GM19025 (cell line): ENCODE results near the gene RIBC2.
"Not testable (repeated sequence)": the region's sequence is repeated elsewhere in the genome, so short reads cannot be mapped to it uniquely, and the experiment has no call there.

Experiments used
- ATAC-seq: cut with Tn5 transposase; IDR thresholded peaks from one replicate; pipeline ENCODE4 v1.9.1; 2021; ENCODE audit warnings: mild to moderate bottlenecking, low read depth, moderate library complexity; ENCODE audit not compliant: unreplicated experiment

RIBC2 gene, protein sequence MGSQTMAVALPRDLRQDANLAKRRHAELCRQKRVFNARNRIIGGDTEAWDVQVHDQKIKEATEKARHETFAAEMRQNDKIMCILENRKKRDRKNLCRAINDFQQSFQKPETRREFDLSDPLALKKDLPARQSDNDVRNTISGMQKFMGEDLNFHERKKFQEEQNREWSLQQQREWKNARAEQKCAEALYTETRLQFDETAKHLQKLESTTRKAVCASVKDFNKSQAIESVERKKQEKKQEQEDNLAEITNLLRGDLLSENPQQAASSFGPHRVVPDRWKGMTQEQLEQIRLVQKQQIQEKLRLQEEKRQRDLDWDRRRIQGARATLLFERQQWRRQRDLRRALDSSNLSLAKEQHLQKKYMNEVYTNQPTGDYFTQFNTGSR

DNA sequence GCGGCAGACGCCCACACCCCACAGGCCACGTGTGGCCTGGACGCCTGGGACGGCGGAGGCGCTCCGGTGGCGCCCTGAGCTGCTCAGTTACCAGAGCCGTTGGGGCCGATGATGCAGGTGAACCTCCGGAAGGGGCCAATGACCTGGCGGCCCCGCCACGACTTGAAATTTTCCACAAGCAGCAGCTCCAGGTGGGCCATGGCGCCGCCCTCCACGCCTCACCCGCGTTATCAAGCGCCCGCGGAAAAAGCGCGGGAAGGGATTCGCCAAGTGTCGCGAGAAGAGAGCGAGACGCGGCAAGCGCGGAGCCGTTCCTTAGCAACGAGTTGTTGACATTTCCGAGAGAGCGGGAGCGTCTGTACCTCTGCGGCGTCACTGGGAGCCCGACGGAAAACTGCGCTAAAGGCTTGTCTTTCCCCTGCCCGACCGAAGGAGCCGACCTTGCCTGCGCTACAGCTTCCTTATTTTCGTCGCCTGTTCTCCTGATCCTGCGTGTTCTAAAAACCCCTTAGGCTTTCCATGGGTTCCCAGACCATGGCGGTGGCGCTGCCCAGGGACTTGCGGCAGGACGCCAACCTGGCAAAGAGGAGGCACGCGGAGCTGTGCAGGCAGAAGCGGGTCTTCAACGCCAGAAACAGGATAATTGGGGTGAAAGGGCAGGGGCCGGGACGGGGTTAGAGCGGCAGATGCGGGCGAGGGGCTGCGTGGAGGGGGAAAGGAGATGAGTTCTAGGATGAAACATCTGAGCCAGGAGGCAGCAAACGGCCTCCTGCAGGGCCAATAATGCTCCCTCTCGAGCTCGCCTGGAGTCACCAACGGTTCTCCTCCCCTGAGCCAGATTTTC lies at the start of gene RIBC2, which contains the start of gene SMC1B:
RIBC2 (plus strand) TSS at position 326 of the 844 bp plus-strand sequence; CDS start at position 520, 194 bp downstream.
SMC1B (minus strand) TSS at position 232 of the 844 bp plus-strand sequence; CDS start at position 200, 32 bp downstream.
- ATAC-seq = no peak

DNA sequence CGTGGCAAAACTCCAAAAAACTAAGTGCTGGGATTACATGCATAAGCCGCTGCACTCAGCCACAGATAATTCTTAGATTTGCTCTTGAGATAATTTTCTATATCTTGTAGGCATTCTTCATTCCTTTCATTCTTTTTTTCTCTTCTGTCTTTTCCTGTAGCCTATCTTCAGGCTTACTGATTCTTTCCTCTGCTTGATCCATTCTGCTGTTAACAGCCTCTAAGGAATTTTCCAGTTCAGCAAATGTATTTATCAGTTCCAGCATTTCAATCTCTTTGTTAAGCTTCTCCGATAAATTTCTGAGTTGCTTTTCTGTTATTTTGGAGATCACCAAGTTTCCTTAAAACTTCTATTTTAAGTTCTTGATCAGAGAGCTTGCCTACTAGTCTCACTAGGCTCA lies 46.8 kb upstream of the RIBC2 start:
- no peak for ATAC-seq

DNA sequence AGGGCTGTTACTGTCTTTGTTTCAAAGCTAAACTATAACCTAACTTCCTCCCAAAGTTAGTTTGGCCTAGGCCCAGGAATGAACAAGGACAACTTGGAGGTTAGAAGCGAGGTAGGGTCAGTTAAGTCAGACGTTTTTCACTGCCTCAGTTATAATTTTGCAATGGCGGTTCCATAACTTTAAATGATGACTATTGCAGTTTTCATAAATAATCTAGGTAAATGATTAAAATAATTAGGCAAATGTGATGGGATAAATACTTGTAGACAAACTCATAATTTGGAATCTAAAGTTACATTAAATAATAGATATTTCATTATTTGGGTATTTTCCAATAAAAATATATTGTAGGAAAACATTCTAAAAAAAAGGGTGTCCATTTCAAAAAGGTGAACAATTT lies 39.9 kb upstream of the RIBC2 start:
- ATAC-seq = not testable (repeated sequence)

DNA sequence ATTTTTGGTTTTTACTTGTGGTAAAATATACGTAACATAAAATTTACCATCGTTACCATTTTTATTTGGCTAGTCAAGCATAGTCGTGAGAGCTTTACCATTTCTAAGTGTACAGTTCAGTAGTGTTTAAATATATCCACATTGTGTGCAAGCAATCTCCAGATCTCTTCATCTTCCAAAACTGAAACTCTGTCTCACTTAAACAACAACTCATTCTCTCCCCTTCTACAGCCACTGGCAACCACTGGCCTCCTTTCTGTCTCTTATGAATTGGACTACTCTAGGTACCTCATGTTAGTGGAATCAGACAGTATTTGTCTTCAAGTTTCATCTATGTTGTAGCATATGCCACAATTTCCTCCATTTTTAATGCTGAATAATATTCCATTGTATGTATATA lies 37.5 kb upstream of the RIBC2 start:
- no peak for ATAC-seq

DNA sequence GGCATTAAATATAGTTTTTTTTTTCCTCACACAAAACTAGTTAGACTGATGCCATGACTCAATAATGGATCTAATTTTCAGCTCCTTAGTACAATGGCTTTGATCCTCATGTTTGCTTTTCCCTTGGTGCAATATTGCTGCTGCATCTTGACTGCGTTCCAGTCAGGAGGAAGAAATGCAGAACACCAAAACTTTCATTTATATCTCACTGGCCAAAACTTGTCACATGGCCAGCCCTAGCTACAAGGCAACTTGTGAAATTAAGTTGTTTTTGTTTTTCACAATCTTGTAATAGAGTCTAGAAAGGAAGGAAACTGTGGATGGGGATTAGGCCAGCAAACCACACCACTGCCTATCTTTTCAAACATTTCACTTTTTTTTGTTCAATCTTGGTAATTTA lies 36.8 kb upstream of the RIBC2 start:
- no peak for ATAC-seq

DNA sequence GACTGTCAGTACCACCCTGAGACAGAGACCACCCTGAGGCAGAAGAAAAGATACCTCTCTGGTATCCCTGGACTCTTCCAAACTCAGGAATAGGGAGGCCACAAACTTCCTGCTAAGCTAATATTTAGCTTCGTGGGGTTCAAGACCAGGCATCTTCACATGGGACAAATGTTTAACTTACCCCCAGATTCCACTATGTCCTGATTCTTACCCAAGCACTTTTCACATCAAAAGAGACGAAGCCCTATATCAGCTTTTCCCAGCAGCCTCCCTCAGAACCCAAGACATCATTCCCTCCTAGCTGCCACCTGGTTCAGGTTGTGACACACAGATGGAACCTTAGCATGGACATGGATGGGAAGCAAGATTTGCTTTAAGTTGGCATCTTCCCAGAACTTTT lies 32.1 kb upstream of the RIBC2 start:
- ATAC-seq = no peak

DNA sequence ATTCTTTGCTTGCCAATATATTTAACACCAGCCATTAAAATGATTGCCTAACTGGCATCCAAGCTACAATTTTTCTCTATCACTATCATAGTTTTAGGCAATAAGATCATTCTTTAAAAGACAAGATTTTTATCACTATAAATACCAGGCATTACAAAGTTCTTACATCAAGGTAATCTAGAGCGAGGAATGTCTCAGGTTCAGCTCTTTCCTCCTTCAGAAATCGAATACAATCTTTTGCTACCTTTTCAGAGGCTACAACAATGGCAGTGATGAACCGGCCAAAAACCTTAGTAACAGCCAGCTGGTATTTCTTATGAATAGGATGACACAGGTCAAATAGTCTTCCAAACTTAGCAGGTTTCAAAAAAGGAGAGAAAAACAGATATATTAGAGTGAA lies 23.9 kb upstream of the RIBC2 start:
- no peak for ATAC-seq

DNA sequence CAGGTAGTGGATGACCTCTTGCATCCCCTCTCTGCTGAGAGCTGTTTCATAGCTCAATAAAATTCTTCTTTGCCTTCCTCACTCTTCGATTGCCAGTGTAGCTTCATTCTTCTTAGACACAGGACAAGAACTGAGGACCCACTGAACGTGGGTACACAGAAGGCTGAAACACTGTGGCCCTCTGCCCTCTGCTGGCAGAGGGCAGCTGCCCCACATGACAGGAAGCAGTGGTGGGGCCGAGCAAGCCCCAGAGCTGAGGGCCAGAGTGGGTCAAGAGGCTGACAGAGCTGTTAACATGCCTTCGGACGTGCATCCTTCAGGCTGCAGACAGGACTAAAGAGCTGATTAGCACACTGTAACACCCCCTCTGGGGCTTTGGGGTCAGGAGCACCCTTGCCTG lies 15.7 kb upstream of the RIBC2 start:
- no peak for ATAC-seq

DNA sequence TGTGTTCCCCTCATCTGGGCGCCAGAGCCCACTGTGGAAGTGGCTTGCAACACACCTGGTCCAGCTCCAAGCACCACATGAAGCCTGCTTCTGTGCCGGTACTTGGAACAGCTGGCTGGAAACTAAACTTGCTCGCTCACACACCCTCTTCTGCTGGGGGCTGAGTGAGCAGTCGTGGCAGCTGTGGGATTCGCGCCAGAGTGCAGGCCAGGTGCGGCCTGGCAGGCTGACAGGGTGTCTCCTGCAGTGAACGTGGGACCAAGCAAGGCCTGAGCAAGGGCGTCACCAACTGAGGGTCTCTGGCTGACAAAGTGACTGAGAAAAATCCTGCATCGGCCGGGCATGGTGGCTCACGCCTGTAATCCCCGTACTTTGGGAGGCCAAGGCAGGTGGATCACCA lies 15.3 kb upstream of the RIBC2 start:
- no peak for ATAC-seq

DNA sequence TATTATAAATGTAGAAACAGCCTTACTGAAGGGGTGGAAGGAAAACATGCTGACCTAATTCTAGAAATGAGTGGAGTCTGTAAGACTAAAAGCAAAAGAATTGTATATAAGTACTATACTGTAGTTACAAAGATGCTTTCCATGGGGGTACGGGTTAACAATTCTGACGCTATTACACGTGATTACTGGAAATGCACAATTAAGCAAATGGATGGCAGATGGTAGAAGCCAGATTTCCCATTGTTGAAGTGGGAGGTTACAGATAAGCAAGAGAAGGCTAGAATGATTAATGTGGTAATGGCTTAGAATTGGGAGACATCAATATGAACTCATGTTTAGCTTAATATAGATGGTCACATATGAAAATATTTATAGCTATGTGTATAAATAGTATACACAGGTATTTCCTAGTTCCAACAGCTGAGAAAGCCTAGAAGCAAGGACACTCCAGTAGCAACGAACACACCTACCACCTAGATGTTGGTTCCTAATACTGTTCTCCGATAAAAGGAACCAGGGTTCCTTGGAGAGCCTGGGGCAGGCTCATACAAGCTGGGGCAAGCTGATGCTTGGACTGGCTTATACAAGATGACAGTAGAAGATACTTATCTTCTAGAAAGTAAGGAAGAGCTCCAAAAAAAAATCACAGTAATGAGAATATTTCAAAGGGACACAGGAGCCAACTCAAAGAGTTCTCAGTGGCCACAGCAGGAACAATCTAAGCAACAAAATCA lies 13.6 kb upstream of the RIBC2 start:
- ATAC-seq = no peak

DNA sequence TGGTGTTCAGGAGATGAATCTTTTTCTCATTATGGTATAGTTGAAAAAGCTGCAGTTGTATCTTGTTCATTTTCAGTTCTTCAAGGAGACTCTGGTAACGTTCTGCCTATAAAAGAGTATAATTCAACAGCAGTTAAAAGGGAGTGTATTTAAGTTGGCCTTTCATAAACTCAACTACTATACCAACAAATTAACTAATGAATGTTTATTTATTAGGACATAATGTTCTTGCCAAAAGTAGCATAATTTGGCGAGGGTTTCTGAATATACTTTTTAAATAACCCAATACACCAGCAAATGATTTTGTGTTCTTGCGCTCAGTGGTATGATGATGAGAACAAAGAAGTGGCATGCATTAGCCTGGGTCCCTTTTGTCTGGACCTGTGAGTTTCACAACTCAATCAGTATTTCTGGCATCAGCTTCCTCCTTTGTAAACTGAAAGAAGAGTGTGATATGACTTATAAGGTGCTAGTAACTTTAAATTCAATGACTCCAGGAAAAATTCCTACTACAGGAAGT lies 11.0 kb upstream of the RIBC2 start:
- ATAC-seq = no peak

DNA sequence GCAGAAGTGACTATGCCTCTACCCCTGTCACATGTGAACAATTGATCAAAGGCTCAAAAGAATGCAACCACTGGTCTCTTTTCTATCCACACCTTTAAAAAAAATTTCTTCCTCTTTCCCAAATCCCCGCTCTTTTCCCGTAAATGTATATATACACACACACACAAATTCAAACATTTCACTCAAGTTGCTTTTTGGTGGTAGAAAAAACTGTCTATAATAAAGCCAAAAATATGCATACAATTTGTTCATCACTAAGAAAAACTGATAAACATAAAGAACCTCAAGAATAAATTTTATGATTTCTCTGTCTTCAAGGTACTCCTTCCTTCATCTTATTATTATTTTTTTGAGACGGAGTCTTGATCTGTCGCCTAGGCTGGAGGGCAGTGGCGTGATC lies 5.7 kb upstream of the RIBC2 start:
- ATAC-seq = no peak

DNA sequence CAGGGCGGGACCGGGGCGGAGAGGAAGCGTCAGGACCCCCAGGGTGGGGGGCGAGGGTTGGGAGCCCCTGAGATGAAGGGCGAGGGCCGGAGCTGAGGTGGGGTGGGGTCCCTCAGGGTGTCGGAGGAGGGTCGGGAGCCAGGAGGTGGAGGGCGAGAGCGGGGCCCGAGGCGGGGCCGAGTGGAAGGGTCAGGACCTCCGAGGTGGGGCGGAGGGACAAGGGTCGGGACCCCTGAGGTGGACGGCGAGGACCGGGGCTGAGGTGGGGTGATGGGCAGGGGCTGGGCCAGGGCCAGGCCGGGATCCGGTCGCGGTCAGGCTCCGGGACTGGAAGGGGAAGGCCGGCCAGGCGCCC lies 503 bp upstream of the RIBC2 start:
- no peak for ATAC-seq

DNA sequence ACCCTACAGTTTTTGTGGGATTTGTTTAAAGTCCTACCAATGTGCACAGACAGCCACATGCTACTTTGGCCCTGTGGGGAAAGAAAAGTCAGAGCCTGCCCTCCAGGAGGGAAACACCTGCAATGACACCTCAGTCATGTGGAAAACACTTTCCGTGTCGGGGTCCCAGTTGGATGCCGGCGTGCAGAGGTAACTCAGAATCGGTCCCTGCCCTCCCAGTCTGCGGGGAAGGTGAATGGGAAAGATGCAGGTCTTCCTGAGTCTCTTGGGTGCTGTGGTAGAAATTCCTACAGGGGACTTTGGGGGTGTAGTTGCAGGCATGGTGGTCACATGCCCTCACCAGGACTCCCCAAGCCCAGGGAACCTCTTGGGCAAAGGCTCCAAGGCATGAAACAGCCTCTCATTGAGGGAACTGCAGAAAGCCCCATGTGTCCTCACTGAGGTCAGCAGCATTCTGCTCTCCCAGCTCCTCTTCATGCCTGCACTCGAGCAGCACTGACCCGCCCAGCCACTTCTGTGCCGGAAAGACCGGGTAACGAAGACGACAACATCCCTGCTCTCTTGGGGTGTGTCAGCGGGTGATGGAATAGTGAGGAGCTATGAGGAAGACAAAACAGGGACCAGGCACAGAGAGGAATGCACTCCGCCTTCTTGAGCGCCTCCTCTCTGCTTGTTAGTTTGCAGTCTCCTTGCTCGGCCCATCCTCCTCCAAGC lies 4.7 kb downstream of the RIBC2 start:
- ATAC-seq = no peak

DNA sequence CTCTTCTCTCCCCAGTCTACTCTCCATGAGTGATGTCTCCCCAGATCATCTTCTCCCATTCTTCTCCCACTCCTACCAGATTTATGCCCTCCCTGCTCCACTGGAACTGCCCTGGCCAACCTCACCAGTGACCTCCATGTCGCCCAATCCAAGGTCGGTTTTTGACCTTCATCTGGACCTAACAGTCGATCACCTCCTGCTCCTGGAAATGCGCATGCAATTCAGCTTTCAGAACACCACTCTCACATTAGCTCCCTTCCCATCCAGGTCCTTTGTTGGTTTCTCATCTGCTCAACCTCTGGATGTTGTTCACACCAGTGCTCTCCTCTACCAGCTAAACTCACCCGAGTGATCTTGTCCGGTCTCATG lies 5.3 kb downstream of the RIBC2 start:
- ATAC-seq = no peak

DNA sequence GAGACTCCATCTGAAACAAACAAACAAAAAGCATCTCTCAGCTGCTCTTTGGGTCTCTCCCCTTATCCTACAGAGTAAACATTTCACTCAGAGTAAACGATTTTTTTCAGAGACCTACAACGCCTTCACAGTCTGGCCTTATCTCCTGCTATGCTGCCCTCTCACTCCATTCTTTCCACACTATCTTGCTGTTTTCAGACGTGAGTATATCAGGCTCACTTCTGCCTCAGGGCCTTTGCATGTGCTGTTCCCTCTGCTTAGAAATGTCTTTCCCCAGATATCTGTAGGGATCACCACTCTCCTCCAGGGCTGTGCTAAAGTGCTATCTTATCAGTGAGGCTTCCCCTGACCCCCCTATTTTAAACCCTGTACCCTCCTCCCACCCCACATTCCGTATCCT lies 6.5 kb downstream of the RIBC2 start:
- ATAC-seq = no peak

DNA sequence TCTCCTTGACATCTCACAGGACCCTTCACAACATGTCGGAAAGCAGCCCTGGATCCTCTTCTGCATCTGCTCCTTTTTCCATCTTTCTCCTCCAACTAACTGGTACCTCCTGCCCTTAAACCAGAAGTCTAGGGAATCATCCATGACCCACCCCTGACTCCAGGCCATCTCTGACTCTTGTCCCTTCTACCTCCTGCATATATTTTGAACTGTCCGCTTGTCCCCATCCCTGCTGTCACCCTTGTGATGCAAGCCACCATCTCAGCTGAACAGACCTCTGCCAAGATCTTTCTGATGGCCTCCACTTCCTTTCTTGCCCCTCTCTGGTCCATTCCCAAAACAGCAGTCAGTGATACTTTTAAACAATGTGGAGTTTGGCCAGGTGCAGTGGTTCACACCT lies 7.0 kb downstream of the RIBC2 start:
- no peak for ATAC-seq

DNA sequence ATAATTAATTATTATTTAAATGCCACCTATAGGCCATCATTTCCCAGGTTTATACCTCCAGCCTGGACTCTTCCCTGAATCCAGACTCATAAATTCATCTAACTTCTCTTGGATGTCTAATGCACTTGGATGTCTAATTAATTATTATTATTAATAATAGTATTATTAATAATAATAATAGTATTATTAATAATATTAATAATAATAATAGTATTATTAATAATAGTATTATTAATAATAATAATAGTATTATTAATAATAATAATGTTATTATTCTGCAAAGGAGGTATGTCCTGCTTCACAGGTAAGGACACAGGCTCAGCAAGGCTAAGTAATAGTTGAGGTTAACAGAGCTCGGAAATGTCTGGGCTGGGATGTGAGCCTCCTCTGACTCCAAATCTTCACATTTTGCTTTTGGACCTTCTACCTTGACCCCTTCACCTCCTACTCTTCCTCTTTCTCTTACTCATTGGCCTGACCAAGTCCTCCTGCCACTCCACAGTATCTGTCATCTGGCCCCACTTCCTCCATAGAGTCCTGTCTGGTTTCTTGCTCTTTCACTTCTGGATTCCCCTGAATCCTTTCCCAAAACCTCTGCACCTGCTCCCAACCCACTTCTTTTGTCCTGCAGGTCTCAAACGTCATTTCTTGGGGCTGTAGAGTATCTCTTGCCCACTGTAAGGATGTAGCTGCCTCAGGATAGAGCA lies 8.0 kb downstream of the RIBC2 start:
- no peak for ATAC-seq

DNA sequence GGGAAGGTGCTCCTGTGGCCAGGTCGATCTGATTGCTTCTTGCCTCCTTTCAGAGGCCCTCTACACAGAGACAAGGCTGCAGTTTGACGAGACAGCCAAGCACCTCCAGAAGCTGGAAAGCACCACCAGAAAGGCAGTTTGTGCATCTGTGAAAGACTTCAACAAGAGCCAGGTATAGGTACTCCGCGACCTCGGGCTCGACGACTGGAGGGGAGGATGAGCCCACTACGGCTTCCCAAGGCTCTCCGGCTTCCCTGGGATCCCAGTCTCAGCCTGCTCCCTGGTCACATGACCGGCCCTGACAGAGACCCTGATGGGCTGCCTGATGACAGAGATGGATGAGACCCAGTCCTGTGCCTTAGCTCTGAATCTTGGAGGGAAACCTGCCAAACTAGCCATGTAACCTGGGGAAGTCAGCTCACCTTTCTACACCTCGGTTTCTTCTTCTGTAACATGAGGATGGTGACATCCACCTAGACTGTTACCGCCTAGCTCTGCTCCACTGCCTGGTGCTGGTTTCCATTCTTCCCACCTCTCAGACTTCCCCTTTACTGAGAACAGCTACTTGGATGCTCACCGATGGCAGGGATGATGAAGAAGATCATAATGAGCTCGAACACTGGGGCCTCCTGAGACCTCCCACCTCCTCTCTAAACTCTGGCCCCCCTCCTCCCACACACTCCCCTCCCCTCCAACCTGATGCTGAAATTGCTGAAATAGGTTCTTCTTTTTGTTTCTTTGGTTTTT lies 8.9 kb downstream of the RIBC2 start:
- ATAC-seq = no peak
